ENCODE measurements around the gene ACTN4.

Gene ACTN4

DNA sequence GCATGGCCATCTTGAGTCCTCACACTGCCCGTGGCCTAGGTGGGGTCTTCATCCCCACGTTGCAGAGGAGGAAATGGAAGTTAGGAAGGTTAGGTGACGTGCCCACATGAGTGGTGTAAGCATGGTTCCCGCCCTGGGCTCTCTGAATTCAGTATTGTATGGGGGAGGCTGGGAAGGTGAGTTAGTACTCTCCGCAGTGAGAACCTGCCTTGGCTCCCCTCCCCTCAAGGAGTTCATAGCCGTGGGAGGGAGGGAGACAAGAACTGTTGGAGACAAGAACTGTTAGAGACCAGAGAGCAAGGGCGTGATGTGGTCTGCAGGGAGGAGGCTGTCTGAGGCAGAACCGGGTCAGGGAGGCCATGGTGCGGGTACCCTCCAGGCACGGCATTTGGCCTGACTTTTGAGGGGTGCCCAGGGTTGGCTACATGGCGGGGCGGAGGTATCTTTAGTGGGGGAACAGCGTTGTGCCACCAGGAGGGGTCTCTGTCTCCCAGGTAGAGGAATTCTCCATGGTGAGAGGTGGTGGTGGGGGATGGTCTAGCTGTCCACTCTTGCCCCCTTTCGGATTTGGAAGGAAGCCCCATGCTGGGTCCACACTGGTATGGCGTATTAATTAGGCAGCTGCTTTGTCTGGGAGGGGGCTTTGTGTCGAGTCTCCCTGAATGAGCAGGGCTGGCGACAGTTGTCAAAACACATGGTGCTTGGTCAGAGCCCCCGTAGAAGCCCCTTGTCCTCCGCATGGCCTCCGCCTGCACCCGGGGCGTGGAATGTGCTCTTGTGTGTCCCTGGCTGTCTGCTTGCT, 51.0 kb downstream of the ACTN4 start:
- no peak for DNase-seq

DNA sequence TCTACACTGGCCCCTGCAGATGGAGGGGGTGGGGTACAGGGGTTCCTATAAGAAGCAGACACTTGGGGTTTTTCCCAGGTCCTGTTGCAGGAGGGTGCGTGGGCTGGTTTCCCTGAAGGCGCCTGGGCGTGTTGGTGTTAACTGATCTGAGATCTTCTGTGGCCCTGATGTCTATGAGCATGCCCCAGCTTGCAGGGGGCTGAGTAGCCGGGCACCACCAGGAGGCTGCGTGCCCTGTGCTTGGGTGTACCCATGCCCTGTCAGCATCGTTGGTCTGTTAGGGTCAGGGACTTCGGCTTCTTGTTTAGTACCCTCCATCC, 51.5 kb downstream of the ACTN4 start:
- no peak for DNase-seq

- no peak for DNase-seq
Observed at GRCh38 chr19:38699647-38700349, 52.3 kb downstream of the ACTN4 start.

DNA sequence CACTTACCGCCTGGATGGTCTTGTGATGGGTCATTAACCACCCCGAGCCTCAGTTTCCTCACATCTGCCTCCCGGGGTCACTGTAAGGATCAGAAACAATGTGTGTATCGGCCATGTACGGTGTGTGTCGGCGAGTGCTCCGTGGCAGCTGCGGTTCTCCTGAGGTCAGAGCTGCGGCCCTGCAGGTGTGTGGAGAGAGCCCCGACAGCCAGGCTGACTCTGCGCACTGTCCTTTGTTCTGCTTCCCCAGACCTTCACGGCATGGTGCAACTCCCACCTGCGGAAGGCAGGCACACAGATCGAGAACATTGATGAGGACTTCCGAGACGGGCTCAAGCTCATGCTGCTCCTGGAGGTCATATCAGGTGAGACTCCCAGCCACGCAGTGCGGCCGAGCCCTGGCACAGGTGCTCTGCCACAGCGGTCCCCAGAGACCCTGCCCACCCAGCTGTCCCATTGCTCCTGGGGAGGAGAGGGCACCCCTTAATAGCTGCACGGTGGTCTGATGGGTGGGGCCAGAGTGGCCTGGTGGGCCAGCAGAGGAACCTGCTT, 53.0 kb downstream of the ACTN4 start:
- DNase-seq, result no peak

DNA sequence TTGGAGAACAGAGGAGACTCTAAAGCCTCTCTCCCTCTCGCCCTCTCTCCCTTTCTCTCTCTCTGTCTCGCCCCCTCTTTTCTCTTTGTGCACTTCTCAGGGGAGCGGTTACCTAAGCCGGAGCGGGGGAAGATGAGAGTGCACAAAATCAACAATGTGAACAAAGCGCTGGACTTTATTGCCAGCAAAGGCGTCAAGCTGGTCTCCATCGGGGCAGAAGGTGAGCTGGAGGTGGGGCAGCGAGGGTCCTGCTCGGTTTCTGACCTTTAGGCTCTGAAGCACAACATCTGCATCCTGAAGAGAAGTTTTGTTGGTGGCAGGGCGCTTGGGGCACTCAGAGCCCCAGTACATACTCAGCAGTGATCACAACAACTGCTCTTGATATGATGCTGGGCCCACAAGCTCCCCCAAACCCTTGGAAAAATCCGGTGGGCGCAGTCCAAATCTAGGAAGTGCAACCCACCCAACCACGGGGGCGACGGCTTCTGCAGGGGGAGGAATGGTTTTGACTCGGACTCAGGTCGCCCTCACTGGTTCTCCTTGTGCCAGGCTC, 53.5 kb downstream of the ACTN4 start:
- DNase-seq, result no peak

DNA sequence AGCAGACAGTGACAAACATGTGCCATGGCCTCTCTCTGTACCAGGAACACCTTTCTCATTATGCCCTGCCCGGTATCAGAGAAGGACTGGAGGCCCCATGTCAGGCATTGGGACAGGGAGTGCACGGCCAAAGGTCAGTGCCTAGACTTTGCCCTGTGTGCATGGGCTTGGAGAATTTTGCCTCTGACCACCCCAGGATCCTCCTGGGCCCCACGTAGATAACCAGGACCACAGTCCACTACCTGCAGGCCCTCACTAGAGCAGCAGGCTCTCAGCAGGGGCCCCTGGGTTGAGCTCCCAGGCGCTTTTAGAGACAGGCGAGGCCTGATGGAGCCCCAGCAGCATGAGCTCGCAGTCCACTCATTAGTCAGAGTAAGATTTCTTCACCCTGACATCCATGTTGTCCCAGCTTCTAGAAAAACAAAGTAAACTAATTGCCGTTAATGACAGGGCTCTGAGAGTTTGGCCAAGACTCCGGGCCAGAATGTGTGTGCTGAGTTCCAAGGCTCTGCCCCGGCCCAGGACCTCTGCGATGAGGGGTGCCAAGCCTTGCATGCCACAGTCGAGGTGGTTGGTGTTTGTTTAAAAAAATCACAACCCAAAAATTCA, 54.1 kb downstream of the ACTN4 start:
- no peak for DNase-seq

DNA sequence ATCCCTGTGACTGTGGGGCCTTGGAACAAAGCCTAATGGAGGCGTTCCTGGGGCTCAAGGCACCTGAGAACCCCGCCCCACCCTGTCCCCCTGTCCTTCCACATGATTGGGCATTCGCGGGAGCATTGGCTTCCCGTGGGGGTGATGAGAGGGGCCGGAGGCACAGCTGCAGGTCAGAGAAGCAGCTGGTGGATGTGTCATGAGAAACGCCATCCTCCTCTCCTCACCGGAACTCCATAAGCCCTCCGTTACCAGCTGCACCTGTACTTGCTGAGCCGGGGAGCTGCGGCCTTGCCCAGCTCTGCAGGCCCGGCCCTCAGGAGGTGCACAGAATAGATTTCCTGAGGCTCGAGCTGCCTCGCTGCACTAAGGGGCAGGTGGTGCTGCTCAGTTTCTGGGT, 54.8 kb downstream of the ACTN4 start:
- no peak for DNase-seq

GRCh38 chr19:38703509-38703908, 56.1 kb downstream of the ACTN4 start:
- no peak for DNase-seq

DNA sequence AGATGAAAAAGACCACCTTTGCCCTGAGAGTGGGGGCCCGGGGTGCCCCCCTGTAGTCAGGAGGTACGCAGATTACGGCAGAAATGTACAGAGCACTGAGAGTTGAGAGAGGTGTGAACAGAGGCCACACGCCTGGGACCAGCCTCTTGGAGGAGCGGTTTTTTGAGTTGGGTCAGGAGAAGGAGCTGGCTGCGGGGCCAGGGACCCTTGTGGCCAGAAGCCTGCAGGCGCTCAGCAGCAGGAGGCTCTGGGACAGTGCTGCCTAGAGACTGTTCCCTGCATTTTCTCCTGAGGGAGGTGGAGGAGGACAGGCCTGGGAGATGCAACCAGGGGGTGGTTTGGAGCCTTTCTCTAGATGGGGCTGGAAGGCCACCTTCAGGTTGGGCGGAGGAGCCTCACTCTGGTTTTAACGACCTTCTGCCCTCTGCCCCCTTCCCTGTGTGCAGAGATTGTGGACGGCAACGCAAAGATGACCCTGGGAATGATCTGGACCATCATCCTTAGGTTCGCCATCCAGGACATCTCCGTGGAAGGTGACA, 57.1 kb downstream of the ACTN4 start:
- DNase-seq, result no peak

- DNase-seq, result no peak
Observed at GRCh38 chr19:38705197-38706019, 58.0 kb downstream of the ACTN4 start.

GRCh38 chr19:38706792-38707511, 59.5 kb downstream of the ACTN4 start:
- no peak for DNase-seq

GRCh38 chr19:38707512-38708114, 60.2 kb downstream of the ACTN4 start:
- no peak for DNase-seq

- no peak for DNase-seq
Observed at GRCh38 chr19:38708413-38709024, 61.1 kb downstream of the ACTN4 start.

DNA sequence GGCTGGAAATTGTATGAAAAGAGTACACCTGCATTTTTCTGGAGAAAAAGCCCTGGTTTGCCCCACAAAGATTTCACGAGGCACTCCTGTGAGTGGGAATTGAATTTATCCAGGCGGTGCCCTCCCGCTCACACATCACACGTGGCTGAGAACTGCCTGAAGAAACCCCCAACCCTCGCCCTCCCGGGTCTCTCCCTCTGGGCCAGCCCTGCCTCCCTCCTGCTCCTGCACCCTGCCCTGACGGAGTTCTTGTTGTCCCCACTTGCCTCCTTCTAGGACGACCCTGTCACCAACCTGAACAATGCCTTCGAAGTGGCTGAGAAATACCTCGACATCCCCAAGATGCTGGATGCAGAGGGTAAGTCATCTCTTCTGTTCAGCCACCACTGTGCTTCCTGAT, 61.7 kb downstream of the ACTN4 start:
- no peak for DNase-seq

DNA sequence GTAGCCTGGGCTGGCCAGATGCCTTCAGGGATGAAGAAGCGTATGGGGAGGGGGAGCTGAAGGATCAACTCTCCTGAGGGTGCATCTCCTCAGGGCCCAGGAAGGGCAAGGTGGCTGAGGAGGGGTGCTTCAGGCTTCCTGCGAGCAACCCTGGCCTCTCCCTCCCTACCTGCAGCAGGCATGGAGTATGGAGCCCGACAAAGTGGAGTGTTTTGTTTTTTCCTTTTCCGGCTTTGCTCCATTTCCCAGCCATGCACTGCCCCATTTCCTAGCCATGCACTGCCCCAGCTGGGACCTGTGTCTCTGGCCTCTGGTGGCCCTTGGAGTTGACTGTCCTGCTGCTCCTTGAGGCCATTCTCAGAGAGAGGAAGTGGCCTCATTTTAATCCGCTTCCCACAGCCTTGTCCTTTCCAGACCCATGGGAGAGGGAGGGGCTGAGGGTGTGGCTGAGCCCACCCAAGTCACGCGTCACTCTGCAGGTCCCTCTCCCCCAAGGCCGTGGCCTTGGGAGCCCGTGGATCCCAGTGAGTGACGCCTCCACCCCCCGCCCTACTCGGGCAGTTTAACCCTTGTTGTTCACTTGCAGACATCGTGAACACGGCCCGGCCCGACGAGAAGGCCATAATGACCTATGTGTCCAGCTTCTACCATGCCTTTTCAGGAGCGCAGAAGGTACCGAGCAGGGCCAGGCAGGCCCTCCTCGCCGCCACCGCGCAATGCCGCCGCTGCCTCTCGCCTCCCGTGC, 62.4 kb downstream of the ACTN4 start:
- no peak for DNase-seq

DNA sequence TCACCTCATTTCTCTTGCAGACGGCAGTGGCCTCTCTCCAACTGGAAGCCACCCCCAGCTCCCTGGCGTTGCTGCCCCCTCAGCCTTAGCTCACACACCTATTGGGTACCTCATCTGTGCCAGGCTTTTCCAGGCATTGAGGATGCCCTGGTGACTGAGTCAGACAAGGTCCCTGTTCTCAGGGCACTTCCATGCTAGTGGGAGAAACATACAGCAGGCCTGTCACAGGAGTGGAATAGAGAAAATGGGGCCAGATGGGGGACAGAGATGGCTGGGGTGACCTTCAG, 62.9 kb downstream of the ACTN4 start:
- DNase-seq, result no peak

- no peak for DNase-seq
Observed at GRCh38 chr19:38710928-38711725, 63.7 kb downstream of the ACTN4 start.

DNA sequence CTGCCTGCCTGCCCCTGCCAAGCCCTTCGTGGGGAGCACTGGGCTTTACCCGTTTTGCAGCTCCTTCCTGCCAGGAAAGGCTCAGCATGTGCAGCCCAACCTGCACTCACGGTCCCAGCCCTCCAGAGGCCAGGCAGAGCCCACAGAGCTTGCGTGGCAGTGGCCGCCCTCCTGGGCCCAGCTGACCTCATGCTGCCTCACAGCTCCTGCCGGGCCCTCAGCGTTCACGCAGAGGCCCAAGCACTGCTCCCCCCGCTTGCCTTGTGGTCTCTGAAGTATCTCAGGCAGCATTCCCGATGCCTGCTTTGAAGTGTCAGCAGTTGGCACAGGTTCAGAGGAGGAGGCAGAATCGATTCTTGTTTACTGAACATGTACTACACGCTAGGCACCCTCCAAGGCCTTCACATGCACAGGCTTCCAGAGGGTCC, 64.3 kb downstream of the ACTN4 start:
- peak; percentile 70 for DNase-seq

GRCh38 chr19:38712161-38712748, 64.8 kb downstream of the ACTN4 start:
- no peak for DNase-seq
